NCI-H524 (cell line): Measurements from ENCODE around the gene KCNQ5.

Source experiments
- DNase-seq, 2 experiments: peaks; one replicate each; lab custom pipeline; 2025; lab: John Stamatoyannopoulos, UW

The KCNQ5 gene

GRCh38 chr6:73123632-73124329, 501.9 kb downstream of the KCNQ5 start:
- peak in 1 of 2 experiments; percentile 49 for DNase-seq

DNA sequence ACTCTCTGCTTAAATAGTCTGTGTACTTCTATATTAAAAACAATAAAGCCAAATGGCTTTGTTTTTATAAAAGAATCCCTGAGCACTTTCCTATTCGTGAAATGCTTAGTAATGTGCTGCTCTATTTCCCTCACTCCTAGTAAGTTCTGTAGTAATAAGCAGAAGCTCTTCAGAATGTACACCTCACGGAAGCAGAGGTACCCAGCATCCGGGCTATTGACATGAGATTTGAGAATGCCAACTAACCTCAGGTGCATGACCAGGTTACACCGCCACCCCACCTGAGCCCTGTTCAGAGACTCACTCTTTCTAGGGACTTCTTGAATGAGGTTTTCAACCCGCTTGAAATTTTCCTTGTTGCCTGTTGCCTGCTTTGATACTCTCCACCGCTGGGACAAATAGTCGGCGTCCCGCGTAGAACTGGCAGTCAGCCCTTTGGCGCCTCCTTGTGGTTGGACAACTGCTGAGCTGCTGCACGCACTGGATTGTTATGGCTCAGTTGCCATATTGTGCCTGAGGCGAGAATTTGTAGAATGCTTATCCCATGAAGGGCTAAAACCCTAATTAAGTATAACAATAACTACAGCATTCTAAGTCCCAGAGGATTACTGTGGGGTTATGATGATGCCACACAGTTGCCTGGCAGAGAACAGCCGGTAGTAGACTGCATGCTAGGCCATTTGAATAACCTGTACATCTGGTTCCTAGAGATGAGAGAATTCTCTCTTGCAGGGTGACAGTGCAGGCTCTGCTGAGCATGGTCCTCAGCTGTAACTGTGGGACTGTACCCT, 508.0 kb downstream of the KCNQ5 start:
- peak; percentile 82 to 95 for DNase-seq

GRCh38 chr6:73131706-73132105, 509.8 kb downstream of the KCNQ5 start:
- DNase-seq, result peak in 1 of 2 experiments; percentile 26

- DNase-seq, result no peak
These were observed 512.7 kb downstream of the KCNQ5 start for GRCh38 chr6:73134588-73134987.

DNA sequence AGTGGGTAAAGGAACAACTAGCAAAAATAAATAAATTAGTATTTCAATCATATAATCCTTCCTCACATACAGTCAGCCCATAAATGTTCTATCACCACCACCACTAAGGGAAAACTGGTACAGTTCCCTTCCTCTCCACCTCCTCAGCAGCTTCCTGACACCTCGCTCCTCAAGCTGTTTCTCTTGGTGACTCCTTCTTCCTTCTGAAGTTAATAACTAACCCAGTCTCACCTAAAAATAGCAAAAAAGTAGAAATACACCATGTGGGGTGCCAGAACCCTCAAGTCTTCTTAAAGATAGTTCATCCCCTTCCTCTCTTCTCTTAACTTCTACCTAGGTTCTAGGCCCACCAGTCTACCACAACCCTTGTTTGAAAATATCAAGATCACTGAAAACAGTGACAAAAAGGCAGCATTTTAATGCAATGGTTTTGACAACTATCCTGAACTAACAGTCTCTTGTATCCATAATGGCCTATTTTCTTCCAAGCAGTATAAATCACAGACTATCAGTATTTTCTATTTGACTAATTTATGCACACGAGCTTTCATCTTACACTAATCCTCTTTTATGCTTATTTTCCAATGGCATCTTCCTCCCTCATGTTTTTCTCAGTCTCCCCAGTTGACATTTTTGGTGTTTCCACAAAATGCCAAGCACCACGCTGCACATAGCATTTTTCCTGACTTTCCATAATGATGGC, 518.0 kb downstream of the KCNQ5 start:
- DNase-seq, result no peak

DNA sequence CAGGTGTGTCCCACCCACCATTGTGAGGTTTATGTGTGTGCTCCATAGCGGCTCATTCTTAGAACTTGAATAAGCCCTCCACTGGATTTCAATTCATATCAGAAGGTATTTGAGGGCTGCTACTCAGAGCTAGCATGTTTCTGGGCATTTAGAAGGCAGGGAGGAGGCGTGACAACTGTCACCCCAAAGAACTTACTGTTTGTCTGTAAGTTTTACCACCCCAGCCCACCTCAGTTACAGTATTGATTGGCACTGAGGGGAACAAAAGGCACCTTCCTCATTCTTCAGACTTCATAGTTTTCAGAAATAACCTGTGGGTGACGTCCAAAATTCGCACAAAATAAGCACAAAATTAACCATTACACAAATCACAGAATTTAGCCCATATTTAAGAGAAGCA, 521.7 kb downstream of the KCNQ5 start:
- no peak for DNase-seq

- DNase-seq, result no peak
These were observed 522.7 kb downstream of the KCNQ5 start for GRCh38 chr6:73144516-73144915.

DNA sequence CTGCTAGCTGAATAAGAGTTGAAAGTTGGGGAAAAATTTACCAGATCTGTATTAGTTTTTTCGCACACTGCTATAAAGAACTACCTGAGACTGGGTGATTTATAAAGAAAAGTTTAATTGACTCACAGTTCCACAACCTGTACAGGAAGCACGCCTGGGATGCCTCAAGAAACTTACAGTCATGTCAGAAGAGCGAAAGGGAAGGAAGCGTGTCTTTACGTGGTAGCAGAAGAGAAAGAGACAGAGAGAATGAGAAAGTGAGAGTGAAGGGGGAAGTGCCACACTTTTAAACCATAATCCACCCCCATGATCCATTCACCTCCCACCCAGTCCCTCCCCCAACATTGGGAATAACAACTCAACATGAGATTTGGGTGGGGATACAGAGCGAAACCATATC, 523.8 kb downstream of the KCNQ5 start:
- DNase-seq, result no peak

GRCh38 chr6:73151732-73152131, 529.9 kb downstream of the KCNQ5 start:
- DNase-seq, result no peak

- no peak for DNase-seq
These were observed 530.7 kb downstream of the KCNQ5 start for GRCh38 chr6:73152556-73152955.

DNA sequence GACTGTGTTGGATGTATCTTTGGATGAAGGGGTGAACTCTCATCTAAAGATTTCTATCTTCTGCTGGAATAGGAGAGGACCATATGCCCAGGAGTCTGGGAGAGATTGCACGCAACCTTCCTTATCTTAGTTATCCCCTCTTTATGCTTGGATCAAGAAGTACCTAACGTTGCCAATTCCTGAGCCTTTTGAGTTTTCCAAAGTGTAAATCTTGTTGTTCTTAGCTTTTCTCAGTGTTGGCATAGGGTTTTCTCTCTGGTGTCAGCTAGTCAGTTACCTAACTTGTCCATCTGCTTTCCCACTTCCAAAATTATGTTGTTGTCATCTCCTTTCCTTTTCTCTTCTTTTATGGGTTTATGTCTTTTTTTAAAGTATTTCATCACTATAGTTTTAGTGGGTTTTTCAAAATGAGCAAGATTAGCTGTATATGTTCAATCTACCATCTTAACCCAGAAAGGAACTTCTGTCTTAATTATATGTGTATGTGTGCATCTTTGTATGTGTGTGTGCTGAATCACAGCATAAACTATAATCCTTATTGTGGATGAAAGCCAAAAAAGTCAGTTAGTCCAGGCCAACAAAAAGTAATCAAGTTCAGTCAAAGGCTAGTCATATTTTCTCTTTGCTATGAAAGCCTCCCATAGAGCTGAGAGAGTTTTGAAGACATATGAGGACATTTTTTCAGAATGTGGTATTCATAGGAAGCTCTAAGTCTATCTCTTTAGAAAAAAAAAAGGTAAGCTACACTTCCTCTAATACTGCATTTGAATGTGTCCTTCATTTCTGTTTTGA, 531.3 kb downstream of the KCNQ5 start:
- no peak for DNase-seq

GRCh38 chr6:73156793-73157767, 535.2 kb downstream of the KCNQ5 start:
- no peak for DNase-seq

DNA sequence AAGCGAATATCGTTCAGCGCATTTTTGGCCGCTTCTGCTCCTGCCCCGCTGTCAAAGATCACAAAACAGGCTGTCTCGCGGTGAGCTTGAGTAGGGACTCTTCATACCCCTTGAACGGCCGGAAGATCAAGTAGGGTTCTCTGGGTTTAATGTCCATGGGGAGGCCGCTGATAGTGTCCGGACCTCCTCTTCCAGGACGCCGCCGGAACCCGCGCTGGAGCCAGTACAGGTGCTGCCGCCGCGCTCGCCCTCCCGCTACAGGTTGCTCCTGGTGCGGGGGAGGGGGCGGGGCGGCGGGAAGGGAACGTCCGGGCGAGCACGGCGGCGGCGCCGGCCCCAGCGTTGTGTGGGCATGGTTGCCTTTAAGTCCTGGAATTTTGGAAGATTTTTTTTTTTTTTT, 536.0 kb downstream of the KCNQ5 start:
- DNase-seq, result no peak

DNA sequence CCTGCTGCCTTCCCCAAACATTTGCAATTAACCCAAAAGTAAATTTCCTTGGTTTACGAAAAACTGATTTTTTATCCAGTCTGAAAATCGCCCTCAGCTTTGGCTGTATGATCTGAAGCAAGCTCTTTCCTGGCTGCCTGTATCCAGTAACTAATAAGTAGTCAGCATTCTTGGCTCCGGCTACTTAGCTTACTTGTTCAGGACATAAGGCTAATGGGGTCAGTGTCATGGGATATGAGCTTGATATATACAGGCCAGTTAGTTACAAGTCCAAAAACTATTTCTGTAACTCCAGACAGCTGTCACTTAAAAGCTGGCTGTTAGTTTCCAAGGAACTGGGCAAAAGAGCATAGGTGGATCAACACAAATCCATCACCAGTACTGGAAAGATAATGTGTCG, 547.2 kb downstream of the KCNQ5 start:
- no peak for DNase-seq

GRCh38 chr6:73169633-73170032, 547.8 kb downstream of the KCNQ5 start:
- no peak for DNase-seq

DNA sequence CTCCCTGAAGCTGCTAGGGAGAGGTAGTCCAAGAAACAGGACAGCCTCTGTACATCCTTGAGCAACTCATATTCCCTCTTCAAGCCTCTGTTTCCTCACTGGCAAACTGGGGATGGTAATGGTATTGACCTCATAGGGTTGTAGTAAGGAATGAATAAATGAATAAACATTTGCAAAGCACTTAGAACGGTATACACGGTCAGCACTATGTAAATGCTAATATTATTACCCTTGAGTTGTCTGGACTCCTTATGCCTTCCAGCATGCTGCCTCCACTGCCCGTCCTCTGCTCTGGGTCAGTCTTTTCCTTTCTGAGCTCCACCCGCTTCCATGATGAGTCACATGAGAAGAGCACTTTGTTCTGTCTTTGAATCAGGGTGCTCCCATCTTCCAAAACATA, 552.8 kb downstream of the KCNQ5 start:
- no peak for DNase-seq

DNA sequence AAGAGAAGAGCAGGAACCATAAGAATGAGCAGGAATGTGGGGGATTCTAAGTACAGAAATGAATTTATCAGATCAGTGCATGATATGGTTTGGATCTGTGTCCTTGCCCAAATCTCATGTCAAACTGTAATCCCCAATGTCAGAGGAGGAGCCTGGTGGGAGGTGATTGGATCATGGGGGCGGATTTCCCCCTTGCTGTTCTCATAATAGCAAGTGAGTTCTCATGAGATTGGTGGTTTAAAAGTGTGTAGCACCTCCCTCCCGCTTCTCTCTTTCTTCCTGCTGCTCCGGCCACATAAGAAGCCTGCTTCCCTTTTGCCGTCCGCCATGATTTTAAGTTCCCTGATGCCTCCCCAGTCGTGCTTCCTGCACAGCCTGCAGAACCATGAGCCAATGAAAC, 554.2 kb downstream of the KCNQ5 start:
- no peak for DNase-seq

GRCh38 chr6:73177221-73177944, 555.5 kb downstream of the KCNQ5 start:
- no peak for DNase-seq

DNA sequence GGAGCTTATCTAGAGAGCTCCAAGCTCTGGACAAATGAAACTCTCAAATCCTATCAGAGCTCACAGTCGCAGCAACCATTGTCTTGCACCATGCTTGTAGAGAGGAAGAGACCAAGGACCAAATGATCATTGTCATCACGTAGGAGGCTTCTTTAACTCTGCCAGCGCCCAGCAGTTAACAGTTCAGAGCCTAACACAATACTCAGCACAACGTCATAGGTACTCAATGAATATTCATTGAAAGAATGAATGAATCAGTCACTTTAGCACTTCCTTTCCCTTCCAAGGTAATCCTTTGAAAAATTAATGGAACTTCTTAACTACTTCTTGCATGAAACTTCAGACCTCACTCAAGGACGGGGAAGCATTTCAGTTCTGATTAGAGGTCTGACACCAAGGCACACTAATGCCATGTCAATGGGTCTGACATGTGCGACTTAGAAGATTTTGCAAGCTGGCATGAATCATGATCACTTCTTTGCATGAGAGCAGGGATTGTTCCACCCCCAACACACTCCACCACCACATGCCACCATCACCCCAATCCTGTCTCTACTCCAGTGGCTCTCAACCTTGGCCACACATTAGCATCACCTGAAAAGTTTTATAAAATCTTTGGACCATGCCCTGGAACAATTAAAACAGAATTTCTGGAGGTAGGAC, 558.3 kb downstream of the KCNQ5 start:
- DNase-seq, result peak; percentile 88 to 89
